Endodermal cell (in vitro differentiated cells): ENCODE results near the gene RAX2. TPM values are rescaled to one million over a fixed set of nuclear protein-coding genes. Genes with fewer than 3 reads are reported as not detected.
"Not testable (repeated sequence)": the region's sequence is repeated elsewhere in the genome, so short reads cannot be mapped to it uniquely, and the experiment has no call there.

Source experiments
- DNase-seq: peaks from one replicate; pipeline ENCODE4 v3.0.0-alpha.2; 2017
- H3K27ac ChIP-seq: 2 replicates; pipeline ENCODE4 v1.5.1; 2013; ENCODE audit warnings: mild to moderate bottlenecking, low read depth, low read length, moderate library complexity
- H3K27me3 ChIP-seq: 2 replicates; pipeline ENCODE4 v1.6.1; 2013; ENCODE audit warnings: mild to moderate bottlenecking, low read length, moderate library complexity; ENCODE audit not compliant: insufficient read depth, control insufficient read depth, poor library complexity, severe bottlenecking
- H3K36me3 ChIP-seq: 2 replicates; pipeline ENCODE4 v1.7.0; 2013; ENCODE audit warnings: mild to moderate bottlenecking, low read length, moderate library complexity; ENCODE audit not compliant: control insufficient read depth, insufficient read depth
- H3K4me1 ChIP-seq: one replicate; pipeline ENCODE4 v1.7.0; 2013; ENCODE audit warnings: low read length; ENCODE audit not compliant: control insufficient read depth, insufficient read depth
- H3K4me3 ChIP-seq: 2 replicates; pipeline ENCODE4 v1.5.1; 2013; ENCODE audit warnings: mild to moderate bottlenecking, low read length, moderate library complexity
- H3K9ac ChIP-seq: 2 replicates; pipeline ENCODE4 v1.6.1; 2013; ENCODE audit warnings: mild to moderate bottlenecking, low read length, moderate library complexity; ENCODE audit not compliant: poor library complexity, severe bottlenecking; ENCODE audit errors: extremely low read depth
- H3K9me3 ChIP-seq: 2 replicates; pipeline ENCODE4 v1.6.1; 2013; ENCODE audit warnings: mild to moderate bottlenecking, low read length, moderate library complexity; ENCODE audit not compliant: control insufficient read depth
- H3K27ac Mint-ChIP-seq: 2 replicates; pipeline ENCODE4 v1.8.0; 2020; ENCODE audit warnings: mixed read lengths
- H3K27me3 Mint-ChIP-seq: 2 replicates; pipeline ENCODE4 v1.8.0; 2021; ENCODE audit warnings: mild to moderate bottlenecking, mixed read lengths; ENCODE audit not compliant: insufficient read depth
- H3K36me3 Mint-ChIP-seq: 2 replicates; pipeline ENCODE4 v1.8.0; 2020; ENCODE audit warnings: low read depth, mixed read lengths
- H3K4me1 Mint-ChIP-seq: 2 replicates; pipeline ENCODE4 v1.8.0; 2020; ENCODE audit warnings: mixed read lengths
- H3K4me3 Mint-ChIP-seq: 2 replicates; pipeline ENCODE4 v1.8.0; 2020; ENCODE audit warnings: mild to moderate bottlenecking, moderate library complexity, mixed read lengths
- H3K9me3 Mint-ChIP-seq: 2 replicates; pipeline ENCODE4 v1.8.0; 2020; ENCODE audit warnings: mild to moderate bottlenecking, mixed read lengths
- WGBS, 2 experiments: methylation state at CpG; one replicate each; pipeline versions ENCODE4 v1.1.5 to v1.1.7; 2013; ENCODE audit warnings: missing lambda C conversion rate in 2 of 2, mixed read lengths in 1 of 2; ENCODE audit not compliant: insufficient coverage in 1 of 2, insufficient read length in 1 of 2; 5-methylcytosine and 5-hydroxymethylcytosine counted together
- total RNA-seq, 2 donors: library from RNA; stranded (reverse); fragmentation: NEBNext Ultra II Directional in 1 of 2; extraction: Animal tissue kit (Norgen Biotek cat#: 25700) in 1 of 2; gene quantifications; 2 replicates in 1 of 2; 3 replicates in 1 of 2; pipeline ENCODE4 v1.2.1, GENCODE V29; 2021
- TF ChIP-seq, protein P1 (sequence below): fragments of 200-600 bp; sonication (generic); conservative IDR thresholded peaks from 2 replicates; pipeline ENCODE4 v1.5.0; 2021; ENCODE audit warnings: antibody characterized with exemption, mild to moderate bottlenecking

Gene RAX2
- total RNA-seq, 2 donors from 2014 or later = not detected

DNA sequence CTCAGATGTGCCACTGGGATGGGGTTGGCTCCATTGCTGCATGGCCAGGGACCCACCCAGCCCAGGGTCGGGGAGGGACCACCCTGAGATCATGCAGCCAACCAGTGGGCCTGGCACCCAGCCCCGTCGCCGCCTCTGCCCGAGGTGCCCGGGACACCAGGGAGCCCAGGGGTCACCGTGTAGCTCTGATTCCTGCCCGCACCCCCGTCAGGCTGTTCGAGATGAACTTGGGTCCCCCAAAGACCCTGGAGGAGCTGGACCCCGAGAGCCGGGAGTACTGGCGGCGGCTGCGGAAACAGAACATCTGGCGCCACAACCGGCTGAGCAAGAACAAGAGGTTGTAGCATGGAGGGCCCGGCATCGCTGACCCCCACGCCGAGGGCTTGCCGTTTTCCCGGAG, 5.0 kb downstream of the RAX2 start:
- Mint-ChIP-seq H3K27ac (no peak overlapping the region), H3K36me3 (peaks cover 10% of the 10 kb centered on the region), H3K27me3 (no peaks in the 10 kb centered on the region), H3K4me1 (no peaks in the 10 kb centered on the region), H3K9me3 (no peaks in the 10 kb centered on the region), H3K4me3 (no peak overlapping the region)
- 93 to 94% methylated on average over 12 to 23 of the region's 23 CpGs for WGBS, 2 experiments
- H3K4me1 ChIP-seq = no peaks in the 10 kb centered on the region
- H3K9ac ChIP-seq = no peak overlapping the region
- no peaks in the 10 kb centered on the region for H3K36me3 ChIP-seq
- H3K9me3 ChIP-seq = no peaks in the 10 kb centered on the region
- DNase-seq = no peak
- H3K4me3 ChIP-seq = no peak overlapping the region
- TF ChIP-seq, protein P1, sequence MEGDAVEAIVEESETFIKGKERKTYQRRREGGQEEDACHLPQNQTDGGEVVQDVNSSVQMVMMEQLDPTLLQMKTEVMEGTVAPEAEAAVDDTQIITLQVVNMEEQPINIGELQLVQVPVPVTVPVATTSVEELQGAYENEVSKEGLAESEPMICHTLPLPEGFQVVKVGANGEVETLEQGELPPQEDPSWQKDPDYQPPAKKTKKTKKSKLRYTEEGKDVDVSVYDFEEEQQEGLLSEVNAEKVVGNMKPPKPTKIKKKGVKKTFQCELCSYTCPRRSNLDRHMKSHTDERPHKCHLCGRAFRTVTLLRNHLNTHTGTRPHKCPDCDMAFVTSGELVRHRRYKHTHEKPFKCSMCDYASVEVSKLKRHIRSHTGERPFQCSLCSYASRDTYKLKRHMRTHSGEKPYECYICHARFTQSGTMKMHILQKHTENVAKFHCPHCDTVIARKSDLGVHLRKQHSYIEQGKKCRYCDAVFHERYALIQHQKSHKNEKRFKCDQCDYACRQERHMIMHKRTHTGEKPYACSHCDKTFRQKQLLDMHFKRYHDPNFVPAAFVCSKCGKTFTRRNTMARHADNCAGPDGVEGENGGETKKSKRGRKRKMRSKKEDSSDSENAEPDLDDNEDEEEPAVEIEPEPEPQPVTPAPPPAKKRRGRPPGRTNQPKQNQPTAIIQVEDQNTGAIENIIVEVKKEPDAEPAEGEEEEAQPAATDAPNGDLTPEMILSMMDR = no peak
- no peak overlapping the region for H3K27ac ChIP-seq
- H3K27me3 ChIP-seq = no peaks in the 10 kb centered on the region

DNA sequence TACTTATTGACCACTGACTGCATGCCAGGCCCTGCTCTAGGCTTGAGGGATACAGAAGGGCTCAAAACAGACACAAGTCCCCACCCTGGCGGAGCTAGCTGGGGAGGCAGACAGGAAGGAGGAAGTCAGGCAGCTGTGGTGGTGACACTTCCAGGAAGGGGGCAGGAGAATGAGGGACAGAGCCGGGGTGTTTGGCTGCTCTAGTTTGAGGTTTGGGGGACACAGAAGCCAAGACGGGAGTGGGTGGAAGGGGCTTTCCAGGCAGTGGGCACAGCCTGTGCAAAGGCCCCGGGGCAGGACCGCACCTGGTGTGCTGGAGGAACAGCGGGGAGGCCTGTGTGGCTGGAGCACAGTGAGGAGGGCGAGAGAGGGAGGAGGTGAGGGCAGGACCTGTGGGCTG, 5.5 kb downstream of the RAX2 start:
- H3K36me3 Mint-ChIP-seq = peaks cover 10% of the 10 kb centered on the region
- peak; percentile 32 for DNase-seq
- no peaks in the 10 kb centered on the region for H3K4me1 Mint-ChIP-seq
- no peaks in the 10 kb centered on the region for H3K9me3 ChIP-seq
- TF ChIP-seq, protein P1 = no peak
- no peak overlapping the region for H3K4me3 ChIP-seq
- H3K27ac ChIP-seq = no peak overlapping the region
- H3K36me3 ChIP-seq = no peaks in the 10 kb centered on the region
- H3K9me3 Mint-ChIP-seq = no peaks in the 10 kb centered on the region
- no peak overlapping the region for H3K9ac ChIP-seq
- no peaks in the 10 kb centered on the region for H3K27me3 ChIP-seq
- H3K4me3 Mint-ChIP-seq = no peak overlapping the region
- WGBS, 2 experiments = 83 to 100% methylated on average over 5 to 7 of the region's 7 CpGs
- no peak overlapping the region for H3K27ac Mint-ChIP-seq
- H3K27me3 Mint-ChIP-seq = no peaks in the 10 kb centered on the region
- no peaks in the 10 kb centered on the region for H3K4me1 ChIP-seq

GRCh38 chr19:3765757-3766156, 6.3 kb downstream of the RAX2 start:
- peaks cover 10% of the 10 kb centered on the region for H3K36me3 Mint-ChIP-seq
- not testable (repeated sequence) for H3K9me3 Mint-ChIP-seq

DNA sequence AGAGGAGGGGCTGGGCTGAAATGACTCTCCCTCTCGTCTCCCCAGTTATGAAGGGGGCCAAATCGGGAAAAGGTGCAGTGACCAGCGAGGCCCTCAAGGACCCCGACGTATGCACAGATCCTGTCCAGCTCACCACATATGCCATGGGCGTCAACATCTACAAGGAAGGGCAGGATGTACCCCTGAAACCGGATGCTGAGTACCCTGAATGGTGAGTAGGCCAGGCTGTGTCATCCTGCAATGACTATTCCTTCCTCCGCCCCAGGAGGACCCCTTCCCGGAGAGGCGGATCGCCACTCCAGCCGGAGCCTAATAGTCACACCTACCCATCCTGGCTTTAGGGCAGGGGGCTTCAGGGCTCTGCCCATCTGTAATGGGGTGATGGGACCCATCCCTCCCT, 6.9 kb downstream of the RAX2 start:
- Histone ChIP-seq H3K27ac (no peak overlapping the region), H3K36me3 (no peaks in the 10 kb centered on the region), H3K9me3 (no peaks in the 10 kb centered on the region), H3K4me3 (no peak overlapping the region), H3K9ac (no peak overlapping the region), H3K27me3 (no peaks in the 10 kb centered on the region), H3K4me1 (no peaks in the 10 kb centered on the region)
- no peaks in the 10 kb centered on the region for H3K4me1 Mint-ChIP-seq
- H3K27ac Mint-ChIP-seq = no peak overlapping the region
- TF ChIP-seq, protein P1 = no peak
- no peaks in the 10 kb centered on the region for H3K27me3 Mint-ChIP-seq
- DNase-seq = peak; percentile 40
- H3K4me3 Mint-ChIP-seq = no peak overlapping the region
- 91 to 95% methylated on average over 12 of the region's 12 CpGs for WGBS, 2 experiments
- H3K36me3 Mint-ChIP-seq = peaks cover 10% of the 10 kb centered on the region
- H3K9me3 Mint-ChIP-seq = no peaks in the 10 kb centered on the region

More at GRCh38 chr19:3765757-3766156, 6.3 kb downstream of the RAX2 start:
- WGBS, 2 experiments = 93 to 96% methylated on average over 3 to 5 of the region's 5 CpGs
- not testable (repeated sequence) for DNase-seq, H3K27ac ChIP-seq, H3K27ac Mint-ChIP-seq, H3K4me1 Mint-ChIP-seq, H3K36me3 ChIP-seq, H3K9ac ChIP-seq, H3K4me3 ChIP-seq, H3K4me1 ChIP-seq, H3K27me3 Mint-ChIP-seq, H3K27me3 ChIP-seq, H3K9me3 ChIP-seq, H3K4me3 Mint-ChIP-seq
